K562 (cell line): Measurements from ENCODE around the gene ATF3. TPM values are rescaled to one million over a fixed set of nuclear protein-coding genes. Genes with fewer than 3 reads are reported as not detected.

Experiments
- ATAC-seq: fragments of 200-7000 bp; cut with Tn5 transposase; 3 replicates; pipeline ENCODE4 v1.9.1; 2020; ENCODE audit warnings: moderate library complexity
- BruUV-seq: library from RNA; stranded (reverse); fragments of 400-500 nt; replicated peaks from 2 replicates; lab custom pipeline; 2021; lab: Mats Ljungman, UMichigan
- CTCF ChIA-PET: fragments of 300-600 bp; formaldehyde crosslinking; extraction: SDS; loops from one replicate; lab custom pipeline; 2021; ENCODE audit warnings: low intra/inter-chr PET ratio; lab: Yijun Ruan, JAX
- POLR2A ChIA-PET: fragments of 300-600, 350-650 bp; sonication (Branson Sonifier 250); formaldehyde crosslinking; extraction: SDS; loops from one replicate; lab custom pipeline; 2021; ENCODE audit warnings: antibody characterized with exemption, inconsistent platforms; lab: Yijun Ruan, JAX
- DNase-seq, 4 experiments: peaks; one replicate each; pipeline versions ENCODE4 v3.0.0 to v3.0.0-alpha.2; 2011 to 2018; ENCODE audit warnings: low spot score in 3 of 4, mixed read lengths in 3 of 4; ENCODE audit errors: extremely low read depth in 1 of 4
- FAIRE-seq: peaks from 2 replicates; lab custom pipeline; 2011; peaks lifted over from hg19 to GRCh38; lab: Jason Lieb, UNC
- H2AFZ ChIP-seq: 2 replicates; pipeline ENCODE4 v1.6.0; 2011; ENCODE audit warnings: low read depth, low read length, control low read depth, inconsistent platforms
- H3K27ac ChIP-seq: fragments of 200-600 bp; 3 replicates; pipeline ENCODE4 v1.8.0; 2011; ENCODE audit warnings: low read depth, mild to moderate bottlenecking, control low read depth, inconsistent platforms, low read length, moderate library complexity, mixed read lengths; ENCODE audit errors: extremely low read depth
- H3K27me3 ChIP-seq, 2 experiments: fragments of 300-600 bp in 1 of 2; 2 replicates in 1 of 2; 3 replicates in 1 of 2; pipeline versions ENCODE4 v1.6.0 to v1.8.0; 2011; ENCODE audit warnings: inconsistent platforms in 2 of 2, low read length in 2 of 2, mild to moderate bottlenecking in 1 of 2, mixed read lengths in 1 of 2, moderate library complexity in 1 of 2; ENCODE audit not compliant: control insufficient read depth in 2 of 2, insufficient read depth in 2 of 2
- H3K36me3 ChIP-seq: fragments of 300-600 bp; 3 replicates; pipeline ENCODE4 v1.8.0; 2011; ENCODE audit warnings: mild to moderate bottlenecking, low read length, inconsistent platforms; ENCODE audit not compliant: control insufficient read depth, insufficient read depth
- H3K4me1 ChIP-seq, 2 experiments: fragments of 200-600 bp in 1 of 2; replicated peaks in 1 of 2; 2 replicates in 1 of 2; 3 replicates in 1 of 2; pipeline versions ENCODE4 v1.5.1 to v1.8.0; 2011; ENCODE audit warnings: inconsistent platforms in 2 of 2, low read length in 2 of 2, mild to moderate bottlenecking in 1 of 2, mixed read lengths in 1 of 2, moderate library complexity in 1 of 2; ENCODE audit not compliant: control insufficient read depth in 2 of 2, insufficient read depth in 2 of 2
- H3K4me2 ChIP-seq: 2 replicates; pipeline ENCODE4 v1.6.1; 2011; ENCODE audit warnings: low read length, control low read depth, inconsistent platforms, mixed read lengths; ENCODE audit not compliant: insufficient read depth
- H3K4me3 ChIP-seq: fragments of 200-600 bp; sonication (generic), shearing (Covaris generic); 2 replicates; pipeline ENCODE4 v1.5.1; 2016; ENCODE audit warnings: control low read depth, inconsistent platforms
- H3K79me2 ChIP-seq: fragments of 200-600 bp; 3 replicates; pipeline ENCODE4 v1.8.0; 2011; ENCODE audit warnings: low read length, inconsistent platforms; ENCODE audit not compliant: control insufficient read depth, insufficient read depth
- H3K9ac ChIP-seq, 2 experiments: 2 replicates each; pipeline versions ENCODE4 v1.6.0 to v1.6.1; 2011; ENCODE audit warnings: low read depth in 2 of 2, low read length in 2 of 2, control low read depth in 1 of 2, inconsistent platforms in 1 of 2, mild to moderate bottlenecking in 1 of 2, mixed read lengths in 1 of 2; ENCODE audit not compliant: insufficient read depth in 1 of 2
- H3K9me1 ChIP-seq: one replicate; pipeline ENCODE4 v1.6.0; 2011; ENCODE audit warnings: inconsistent platforms, mild to moderate bottlenecking, low read length, moderate library complexity; ENCODE audit not compliant: control insufficient read depth, insufficient read depth
- H3K9me3 ChIP-seq: replicated peaks from 2 replicates; pipeline ENCODE4 v1.5.1; 2011; ENCODE audit warnings: low read depth, low read length, inconsistent platforms; ENCODE audit not compliant: control insufficient read depth, insufficient read depth
- H4K20me1 ChIP-seq: replicated peaks from 2 replicates; pipeline ENCODE4 v1.6.1; 2011; ENCODE audit warnings: low read length, inconsistent platforms, mixed read lengths; ENCODE audit not compliant: control insufficient read depth, insufficient read depth
- C11orf30 ChIP-seq: fragments of 450-650 bp; IDR thresholded peaks from 2 replicates; pipeline ENCODE4 v1.6.1; 2016; ENCODE audit warnings: low read depth, mild to moderate bottlenecking
- DPF2 ChIP-seq: fragments of 450-650 bp; IDR thresholded peaks from 2 replicates; pipeline ENCODE4 v1.6.1; 2016
- HSF4 ChIP-seq: fragments of 250-450 bp; sonication (Bioruptor Pico); IDR thresholded peaks from 2 replicates; pipeline ENCODE4 v2.1.2; 2022; ENCODE audit warnings: mild to moderate bottlenecking, moderate library complexity, borderline replicate concordance
- IRF2 ChIP-seq: sonication (generic); formaldehyde crosslinking; IDR thresholded peaks from 2 replicates; pipeline ENCODE4 v1.8.1; 2022; ENCODE audit warnings: mild to moderate bottlenecking, missing genetic modification reagents
- KDM4B ChIP-seq, 2 experiments: fragments of 450-650 bp in 1 of 2; sonication (generic) in 1 of 2; IDR thresholded peaks; 2 replicates each; pipeline ENCODE4 v1.6.1; 2016 to 2017; ENCODE audit warnings: borderline replicate concordance in 2 of 2, antibody characterized with exemption in 1 of 2, low read depth in 1 of 2, mild to moderate bottlenecking in 1 of 2
- TBP ChIP-seq: optimal IDR thresholded peaks from 2 replicates; pipeline ENCODE3; 2011; ENCODE audit warnings: low read depth, low read length, improper control_type of control experiment
- XRCC4 ChIP-seq: IDR thresholded peaks from one replicate; pipeline ENCODE4 v1.6.1; 2011; ENCODE audit not compliant: insufficient read depth, insufficient read length; ENCODE audit errors: extremely low read depth
- ZNF175 ChIP-seq: fragments of 200-800 bp; sonication (Bioruptor generic); IDR thresholded peaks from 2 replicates; pipeline ENCODE4 v1.6.1; 2016; ENCODE audit warnings: low read depth, mild to moderate bottlenecking, missing genetic modification characterization, missing compliant biosample characterization
- ZNF696 ChIP-seq: fragments of 250-450 bp; sonication (Bioruptor Pico); conservative IDR thresholded peaks from 2 replicates; pipeline ENCODE4 v1.4.0; 2020; ENCODE audit warnings: mild to moderate bottlenecking, moderate library complexity
- ZNF75A ChIP-seq: fragments of 450-650 bp; formaldehyde crosslinking; IDR thresholded peaks from 2 replicates; pipeline ENCODE4 v1.4.0; 2020; ENCODE audit warnings: mild to moderate bottlenecking
- WGBS: fragments of 100-300 bp; shearing (Covaris generic); methylation state at CpG from one replicate; pipeline ENCODE4 v1.1.6; 2016; ENCODE audit warnings: low coverage, mixed read lengths; ENCODE audit not compliant: insufficient coverage; ENCODE audit errors: missing lambda C conversion rate; 5-methylcytosine and 5-hydroxymethylcytosine counted together
- in situ Hi-C: fragments of 300-500 bp; cut with MboI; formaldehyde crosslinking; loops from 4 replicates; pipeline ENCODE4 v1.15.0; 2018; ENCODE audit warnings: inconsistent platforms, mixed read lengths
- intact Hi-C: fragments of 100-400 bp; cut with micrococcal nuclease; formaldehyde crosslinking; loops from 2 replicates; pipeline ENCODE4 v1.14.2; 2022
- polyA plus RNA-seq, 8 experiments: library from polyadenylated mRNA; depleted of rRNA in 4 of 8; stranded (reverse) in 5 of 8; unstranded in 3 of 8; fragments of >200 nt; fragmentation: Nextera tagmentation in 2 of 8; fragmentation: Illumina TruSeq in 1 of 8; extraction: Ambion mirVana in 2 of 8; extraction: Trizol in 1 of 8; gene quantifications; 2 replicates each; pipeline versions ENCODE4 v1.2.1 to v1.2.3, GENCODE V29; 2011 to 2014; ENCODE audit warnings: inconsistent platforms in 1 of 8, missing spikeins in 1 of 8
- total RNA-seq, 7 experiments: library from RNA; depleted of rRNA in 6 of 7; stranded (reverse); fragments of >200 nt in 6 of 7; fragmentation: Illumina TruSeq in 2 of 7; extraction: Trizol in 2 of 7; gene quantifications; 2 replicates each; pipeline versions ENCODE4 v1.2.1 to v1.2.3, GENCODE V29; 2011 to 2021; ENCODE audit warnings: low replicate concordance in 1 of 7
- TF ChIP-seq, protein P1 (sequence below), 2 experiments: IDR thresholded peaks; 2 replicates each; pipeline ENCODE4 v1.6.1; 2011; ENCODE audit warnings: borderline replicate concordance in 1 of 2, control low read depth in 1 of 2, low read depth in 1 of 2, low read length in 1 of 2, mild to moderate bottlenecking in 1 of 2, mixed read lengths in 1 of 2, moderate library complexity in 1 of 2; ENCODE audit not compliant: insufficient read depth in 1 of 2, insufficient read length in 1 of 2, poor library complexity in 1 of 2, severe bottlenecking in 1 of 2; ENCODE audit errors: extremely low read depth in 1 of 2
- TF ChIP-seq, protein P2 (sequence below): fragments of 450-650 bp; formaldehyde crosslinking; IDR thresholded peaks from 2 replicates; pipeline ENCODE4 v1.4.0; 2020; ENCODE audit warnings: mild to moderate bottlenecking, moderate library complexity
- TF ChIP-seq, protein P3 (sequence below), 3 experiments: IDR thresholded peaks in 2 of 3; conservative IDR thresholded peaks in 1 of 3; 2 replicates each; pipeline ENCODE4 v1.5.1; 2011 to 2012; ENCODE audit warnings: low read length in 3 of 3, mild to moderate bottlenecking in 3 of 3, control low read depth in 2 of 3, improper control_type of control experiment in 1 of 3, inconsistent platforms in 1 of 3, low read depth in 1 of 3, mixed read lengths in 1 of 3, moderate library complexity in 1 of 3; ENCODE audit not compliant: insufficient read depth in 2 of 3

Gene ATF3
- total and polyA plus RNA-seq, 9 of the 15 experiments (the other 6 are each of a cell fraction or from before 2014, with no cell fraction given), result 3.5 to 28.2 (median 19.8) TPM

DNA sequence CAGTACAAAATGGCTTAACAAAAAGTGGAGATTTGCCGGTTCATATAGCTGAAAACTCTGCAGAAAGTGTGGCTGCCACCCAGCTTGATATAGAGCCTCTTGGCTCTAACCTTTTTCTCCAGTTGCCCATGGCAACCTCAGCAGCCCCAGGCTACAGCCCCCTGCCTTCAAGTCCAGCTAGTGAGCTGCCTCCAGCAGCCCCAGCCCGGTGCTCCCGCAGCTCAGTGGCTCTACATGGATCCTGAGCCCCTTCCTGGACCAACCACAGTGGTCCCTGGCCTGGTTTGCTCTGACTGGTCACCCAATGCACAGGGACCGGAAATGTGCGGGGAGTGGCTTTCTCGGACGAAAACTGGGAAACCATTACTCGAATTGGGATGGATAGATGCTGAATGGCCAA, 13.3 kb upstream of the ATF3 start (continued):
- TF ChIP-seq, protein P1, sequence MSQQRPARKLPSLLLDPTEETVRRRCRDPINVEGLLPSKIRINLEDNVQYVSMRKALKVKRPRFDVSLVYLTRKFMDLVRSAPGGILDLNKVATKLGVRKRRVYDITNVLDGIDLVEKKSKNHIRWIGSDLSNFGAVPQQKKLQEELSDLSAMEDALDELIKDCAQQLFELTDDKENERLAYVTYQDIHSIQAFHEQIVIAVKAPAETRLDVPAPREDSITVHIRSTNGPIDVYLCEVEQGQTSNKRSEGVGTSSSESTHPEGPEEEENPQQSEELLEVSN (IDR thresholded peaks at IDR 0.05; ENCODE audit: borderline replicate concordance in 1 of 2, extremely low read depth in 1 of 2, insufficient read depth in 1 of 2, insufficient read length in 1 of 2, low read depth in 1 of 2, low read length in 1 of 2, poor library complexity in 1 of 2, severe bottlenecking in 1 of 2), result no peak
- TF ChIP-seq TBP (peak; percentile 2), HSF4 (CRISPR knock-in tag) (no peak), IRF2 (CRISPR knock-in tag) (no peak)

DNA sequence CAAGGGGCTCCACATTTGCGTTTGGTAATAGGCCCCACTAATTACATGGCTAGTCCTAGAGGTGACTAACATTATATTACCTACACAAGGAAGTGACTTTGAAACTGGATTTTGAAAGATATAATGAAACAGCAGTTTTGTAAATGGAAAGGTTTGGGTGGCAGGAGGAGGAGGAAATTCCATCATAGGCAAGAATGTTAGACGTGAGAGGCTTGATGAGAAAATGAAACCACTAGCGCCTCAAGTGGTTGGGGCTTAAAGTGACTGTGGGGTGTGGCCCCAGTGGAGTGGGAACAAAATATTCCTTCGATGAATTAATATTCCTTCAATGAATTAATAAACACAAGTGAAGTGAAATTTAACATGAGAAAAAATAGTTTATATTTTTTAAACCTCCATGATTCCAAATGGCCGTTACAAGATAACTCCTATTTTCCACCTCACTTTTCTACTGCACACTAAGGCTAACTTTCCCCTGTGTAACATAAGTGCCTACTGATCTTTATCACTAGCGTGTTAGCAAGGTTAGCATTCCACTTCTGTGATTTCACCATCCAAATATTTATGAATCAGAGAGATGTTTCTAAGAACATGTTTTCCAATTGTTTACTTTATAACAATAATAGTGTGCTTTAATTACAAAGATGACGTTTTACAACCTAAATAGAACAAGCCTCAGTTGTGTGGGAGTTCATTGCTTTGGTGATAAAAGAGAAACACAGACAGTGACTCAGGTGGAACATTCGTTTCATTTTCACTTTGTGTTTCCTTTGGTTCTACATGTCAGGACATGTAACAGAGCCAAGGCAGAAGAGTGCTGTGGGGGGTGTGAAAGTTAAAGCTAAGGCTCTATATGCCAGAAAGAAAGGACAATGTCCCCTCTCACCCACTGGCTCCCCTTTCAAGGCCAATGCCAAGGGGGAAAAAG, 12.5 kb upstream of the ATF3 start:
- in situ Hi-C loops (loop anchor here (5.0 kb wide), 1 partner anchor 119 kb away; no protein-coding TSS in a partner anchor), intact Hi-C loops (loop anchor here (2.0 kb wide), 1 partner anchor 119 kb away; no protein-coding TSS in a partner anchor)
- POLR2A ChIA-PET, result interaction anchor here (0.8 to 2.4 kb wide), 4 partner anchors 11 to 16 kb away, joined by 3 to 34 read pairs (median 7); partner anchors contain the start of gene ATF3
- H3K9me1 ChIP-seq, result no peaks in the 10 kb centered on the region
- FAIRE-seq (peak; percentile 80), DNase-seq (peak; percentile 67 to 73 (median 70)), ATAC-seq (peak; percentile 94)
- 0 out of 2 replicates have a peak overlapping the region, but pooled peaks have one; percentile 8 for H2AFZ ChIP-seq
- no peaks in the 10 kb centered on the region for H4K20me1 ChIP-seq
- WGBS, result 12% methylated on average over 8 of the region's 8 CpGs
- no peaks in the 10 kb centered on the region for H3K9me3 ChIP-seq
- peak overlapping the region; percentile 49 for H3K4me2 ChIP-seq
- no peaks in the 10 kb centered on the region for H3K79me2 ChIP-seq
- no TSS peak for BruUV-seq
- peaks cover 0 to 9% of the 10 kb centered on the region in 2 experiments; a peak in 3 of 5 replicates for H3K4me1 ChIP-seq
- H3K27me3 ChIP-seq, result peaks cover 20 to 26% of the 10 kb centered on the region in 2 experiments
- no peak overlapping the region for H3K4me3 ChIP-seq
- CTCF ChIA-PET, result no interaction called here
- no peak overlapping the region for H3K9ac ChIP-seq
- H3K27ac ChIP-seq, result no peak overlapping the region
- no peaks in the 10 kb centered on the region for H3K36me3 ChIP-seq
- TF ChIP-seq, protein P2, sequence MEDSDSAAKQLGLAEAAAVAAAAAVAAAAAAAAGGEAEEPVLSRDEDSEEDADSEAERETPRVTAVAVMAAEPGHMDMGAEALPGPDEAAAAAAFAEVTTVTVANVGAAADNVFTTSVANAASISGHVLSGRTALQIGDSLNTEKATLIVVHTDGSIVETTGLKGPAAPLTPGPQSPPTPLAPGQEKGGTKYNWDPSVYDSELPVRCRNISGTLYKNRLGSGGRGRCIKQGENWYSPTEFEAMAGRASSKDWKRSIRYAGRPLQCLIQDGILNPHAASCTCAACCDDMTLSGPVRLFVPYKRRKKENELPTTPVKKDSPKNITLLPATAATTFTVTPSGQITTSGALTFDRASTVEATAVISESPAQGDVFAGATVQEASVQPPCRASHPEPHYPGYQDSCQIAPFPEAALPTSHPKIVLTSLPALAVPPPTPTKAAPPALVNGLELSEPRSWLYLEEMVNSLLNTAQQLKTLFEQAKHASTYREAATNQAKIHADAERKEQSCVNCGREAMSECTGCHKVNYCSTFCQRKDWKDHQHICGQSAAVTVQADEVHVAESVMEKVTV (CRISPR knock-in tag), result peak; percentile 41
- TF ChIP-seq ZNF75A (CRISPR knock-in tag), result 0 out of 2 replicates have a peak, but pooled peaks have one; percentile 26
- TF ChIP-seq DPF2, result peak; percentile 66; the same call in 1 of the 2 replicates
- TF ChIP-seq XRCC4, result no peak
- no peak for TF ChIP-seq ZNF175
- TF ChIP-seq, protein P3, sequence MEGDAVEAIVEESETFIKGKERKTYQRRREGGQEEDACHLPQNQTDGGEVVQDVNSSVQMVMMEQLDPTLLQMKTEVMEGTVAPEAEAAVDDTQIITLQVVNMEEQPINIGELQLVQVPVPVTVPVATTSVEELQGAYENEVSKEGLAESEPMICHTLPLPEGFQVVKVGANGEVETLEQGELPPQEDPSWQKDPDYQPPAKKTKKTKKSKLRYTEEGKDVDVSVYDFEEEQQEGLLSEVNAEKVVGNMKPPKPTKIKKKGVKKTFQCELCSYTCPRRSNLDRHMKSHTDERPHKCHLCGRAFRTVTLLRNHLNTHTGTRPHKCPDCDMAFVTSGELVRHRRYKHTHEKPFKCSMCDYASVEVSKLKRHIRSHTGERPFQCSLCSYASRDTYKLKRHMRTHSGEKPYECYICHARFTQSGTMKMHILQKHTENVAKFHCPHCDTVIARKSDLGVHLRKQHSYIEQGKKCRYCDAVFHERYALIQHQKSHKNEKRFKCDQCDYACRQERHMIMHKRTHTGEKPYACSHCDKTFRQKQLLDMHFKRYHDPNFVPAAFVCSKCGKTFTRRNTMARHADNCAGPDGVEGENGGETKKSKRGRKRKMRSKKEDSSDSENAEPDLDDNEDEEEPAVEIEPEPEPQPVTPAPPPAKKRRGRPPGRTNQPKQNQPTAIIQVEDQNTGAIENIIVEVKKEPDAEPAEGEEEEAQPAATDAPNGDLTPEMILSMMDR (IDR thresholded peaks at IDR 0.05 in 2 of 3, conservative IDR thresholded peaks at IDR 0.05 in 1 of 3; ENCODE audit: insufficient read depth in 2 of 3, low read depth in 1 of 3, low read length in 3 of 3), result peak; percentile 73 to 81 (median 79)
- peak; percentile 34; the same call in 1 of the 2 replicates for TF ChIP-seq C11orf30
- no peak for TF ChIP-seq KDM4B (IDR thresholded peaks at IDR 0.05; ENCODE audit: borderline replicate concordance in 2 of 2, low read depth in 1 of 2)
- no peak for TF ChIP-seq ZNF696 (CRISPR knock-in tag)
